Memory B cell (primary cell): Measurements from ENCODE around the gene C11orf68.
"Not testable (repeated sequence)": the region's sequence is repeated elsewhere in the genome, so short reads cannot be mapped to it uniquely, and the experiment has no call there.

Source experiments
- ATAC-seq: fragments of 150-1000 bp; cut with Tn5 transposase; 2 replicates; pipeline ENCODE4 v1.10.0; 2021; ENCODE audit warnings: low read depth, mild to moderate bottlenecking, moderate library complexity
- DNase-seq, 2 donors: peaks; one replicate each; pipeline ENCODE4 v3.0.0; 2022; ENCODE audit warnings: low spot score in 2 of 2
- H3K27ac Mint-ChIP-seq: one replicate; pipeline ENCODE4 v1.8.0; 2022; ENCODE audit warnings: mild to moderate bottlenecking, moderate library complexity, mixed read lengths
- H3K27me3 Mint-ChIP-seq: one replicate; pipeline ENCODE4 v1.8.0; 2022; ENCODE audit warnings: mixed read lengths
- H3K36me3 Mint-ChIP-seq: one replicate; pipeline ENCODE4 v1.8.0; 2022; ENCODE audit warnings: mild to moderate bottlenecking, mixed read lengths
- H3K4me1 Mint-ChIP-seq: one replicate; pipeline ENCODE4 v1.8.0; 2022; ENCODE audit warnings: mixed read lengths
- H3K4me3 Mint-ChIP-seq: one replicate; pipeline ENCODE4 v1.8.0; 2022; ENCODE audit warnings: mild to moderate bottlenecking, moderate library complexity, mixed read lengths
- H3K9me3 Mint-ChIP-seq: one replicate; pipeline ENCODE4 v1.8.0; 2022; ENCODE audit warnings: mixed read lengths

Gene C11orf68

DNA sequence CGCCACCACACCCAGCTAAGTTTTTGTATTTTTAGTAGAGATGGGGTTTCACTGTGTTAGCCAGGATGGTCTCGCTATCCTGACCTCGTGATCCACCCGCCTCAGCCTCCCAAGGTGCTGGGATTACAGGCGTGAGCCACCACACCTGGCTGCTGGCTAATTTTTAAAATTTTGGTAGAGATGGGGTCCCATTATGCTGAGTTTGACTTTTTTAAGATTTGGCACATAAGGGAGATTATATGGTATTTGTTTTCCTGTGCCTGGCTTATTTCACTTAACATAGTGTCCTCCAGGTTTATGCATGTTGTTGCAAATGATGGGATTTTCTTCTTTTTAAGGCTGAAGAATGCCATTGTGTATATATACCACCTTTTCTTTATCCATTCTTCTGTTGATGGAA, 31.8 kb upstream of the C11orf68 start:
- not testable (repeated sequence) for H3K4me3 Mint-ChIP-seq, H3K9me3 Mint-ChIP-seq, DNase-seq, ATAC-seq, H3K36me3 Mint-ChIP-seq, H3K27ac Mint-ChIP-seq, H3K27me3 Mint-ChIP-seq, H3K4me1 Mint-ChIP-seq

DNA sequence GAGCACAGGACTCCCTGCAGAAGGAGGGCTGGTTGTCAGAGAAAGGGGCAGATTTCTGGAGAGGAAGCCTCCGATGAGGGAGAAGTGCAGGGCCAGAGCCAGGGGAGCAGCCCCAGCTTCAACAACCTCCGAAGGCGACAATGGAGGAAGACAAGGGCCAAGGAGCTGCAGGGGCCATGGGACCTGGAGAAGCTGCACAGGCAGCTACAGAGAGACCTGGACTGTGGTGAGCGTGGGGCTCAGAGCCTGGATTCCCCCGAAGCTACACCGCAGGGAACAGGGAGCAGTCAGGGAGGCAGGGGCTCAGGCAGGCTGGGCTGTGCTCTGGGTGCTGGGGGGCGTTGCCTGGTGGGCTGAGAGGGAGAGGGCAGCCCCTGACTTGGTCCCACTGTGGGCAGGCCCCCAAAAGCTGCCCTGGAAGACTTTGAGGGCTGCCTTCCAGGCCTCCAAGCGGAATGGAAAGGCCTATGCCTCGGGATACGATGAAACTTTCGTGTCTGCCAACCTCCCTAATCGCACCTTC, 28.8 kb upstream of the C11orf68 start:
- ATAC-seq: no peak
- Mint-ChIP-seq H3K27ac (no peak overlapping the region), H3K27me3 (no peaks in the 10 kb centered on the region), H3K4me3 (no peak overlapping the region), H3K9me3 (no peaks in the 10 kb centered on the region), H3K36me3 (no peaks in the 10 kb centered on the region), H3K4me1 (no peaks in the 10 kb centered on the region)
- DNase-seq: no peak

DNA sequence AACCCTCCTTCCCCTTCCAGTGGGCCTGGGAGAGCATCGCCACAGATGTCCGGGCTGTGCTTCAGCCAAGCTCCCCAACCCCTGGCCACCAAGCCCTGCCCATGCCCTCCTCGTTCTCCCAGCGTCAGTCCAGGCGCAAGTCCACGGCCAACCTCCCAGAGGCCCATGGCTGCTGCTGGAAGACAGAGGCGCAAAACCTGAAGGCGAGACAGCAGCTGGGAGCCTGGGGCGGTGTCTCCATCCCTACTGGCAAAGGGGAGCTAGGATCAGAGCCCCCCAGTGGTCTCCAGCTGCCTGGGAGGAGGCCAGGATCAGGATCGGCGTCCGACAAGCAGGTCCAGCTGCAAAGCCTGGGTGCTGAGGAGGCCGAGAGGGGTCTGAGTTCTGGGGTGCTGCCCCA, 28.3 kb upstream of the C11orf68 start:
- no peaks in the 10 kb centered on the region for H3K4me1 Mint-ChIP-seq
- H3K27me3 Mint-ChIP-seq: no peaks in the 10 kb centered on the region
- no peak overlapping the region for H3K4me3 Mint-ChIP-seq
- H3K27ac Mint-ChIP-seq: no peak overlapping the region
- ATAC-seq (no peak), DNase-seq (no peak)
- H3K36me3 Mint-ChIP-seq: no peaks in the 10 kb centered on the region
- no peaks in the 10 kb centered on the region for H3K9me3 Mint-ChIP-seq

DNA sequence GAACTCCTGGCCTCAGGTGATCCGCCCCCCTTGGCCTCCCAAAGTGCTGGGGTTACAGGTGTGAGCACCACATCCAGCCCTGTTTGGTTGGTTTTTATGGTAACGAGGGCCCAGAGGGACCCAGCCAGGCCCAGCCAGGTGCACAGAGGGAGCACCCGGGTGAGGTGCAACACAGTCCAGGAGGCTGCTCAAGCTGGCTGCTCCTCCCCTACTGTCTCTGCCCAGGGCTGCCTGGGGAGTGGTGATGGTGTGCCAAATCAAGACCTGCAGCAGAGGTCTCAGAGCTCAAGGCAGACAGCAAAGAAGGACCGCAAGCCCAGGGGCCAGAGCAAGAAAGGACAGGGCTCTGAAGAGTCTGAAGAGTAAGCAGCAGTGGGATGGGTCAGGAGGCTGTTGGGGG, 27.8 kb upstream of the C11orf68 start:
- Mint-ChIP-seq H3K9me3 (no peaks in the 10 kb centered on the region), H3K4me1 (peaks cover under 1% of the 10 kb centered on the region), H3K27me3 (no peaks in the 10 kb centered on the region), H3K36me3 (no peaks in the 10 kb centered on the region), H3K27ac (no peak overlapping the region), H3K4me3 (no peak overlapping the region)
- ATAC-seq (no peak), DNase-seq (no peak)

DNA sequence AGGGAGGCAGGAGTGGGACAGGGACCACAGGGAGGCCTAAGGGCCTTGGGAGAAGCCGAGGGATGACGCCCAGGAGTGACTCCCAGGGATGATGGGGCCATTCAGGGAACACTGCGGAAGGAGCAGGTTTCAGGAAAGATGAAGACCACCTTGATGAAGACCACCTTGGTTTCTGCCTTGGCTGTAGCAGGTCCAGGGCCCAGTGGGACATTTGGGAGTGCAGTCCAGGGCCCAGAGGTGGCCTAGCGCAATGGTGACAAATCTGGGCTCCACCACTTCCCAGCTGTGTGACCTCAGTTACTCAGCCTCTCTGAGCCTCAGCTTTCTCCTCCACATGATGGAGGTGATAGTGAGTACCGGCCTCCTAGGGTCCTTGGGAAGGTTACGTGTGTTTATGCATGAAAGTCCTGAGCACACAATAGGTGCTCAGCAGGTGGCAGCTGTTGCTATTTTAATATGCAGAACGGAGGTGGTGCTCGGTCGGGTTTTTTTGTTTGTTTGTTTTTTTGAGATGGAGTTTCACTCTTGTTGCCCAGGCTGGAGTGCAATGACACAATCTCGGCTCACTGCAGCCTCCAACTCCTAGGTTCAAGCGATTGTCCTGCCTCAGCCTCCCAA, 27.2 kb upstream of the C11orf68 start:
- H3K27me3 Mint-ChIP-seq: no peaks in the 10 kb centered on the region
- peaks cover 7% of the 10 kb centered on the region for H3K4me1 Mint-ChIP-seq
- no peaks in the 10 kb centered on the region for H3K9me3 Mint-ChIP-seq
- no peak overlapping the region for H3K4me3 Mint-ChIP-seq
- no peaks in the 10 kb centered on the region for H3K36me3 Mint-ChIP-seq
- DNase-seq: no peak
- H3K27ac Mint-ChIP-seq: no peak overlapping the region
- no peak for ATAC-seq

DNA sequence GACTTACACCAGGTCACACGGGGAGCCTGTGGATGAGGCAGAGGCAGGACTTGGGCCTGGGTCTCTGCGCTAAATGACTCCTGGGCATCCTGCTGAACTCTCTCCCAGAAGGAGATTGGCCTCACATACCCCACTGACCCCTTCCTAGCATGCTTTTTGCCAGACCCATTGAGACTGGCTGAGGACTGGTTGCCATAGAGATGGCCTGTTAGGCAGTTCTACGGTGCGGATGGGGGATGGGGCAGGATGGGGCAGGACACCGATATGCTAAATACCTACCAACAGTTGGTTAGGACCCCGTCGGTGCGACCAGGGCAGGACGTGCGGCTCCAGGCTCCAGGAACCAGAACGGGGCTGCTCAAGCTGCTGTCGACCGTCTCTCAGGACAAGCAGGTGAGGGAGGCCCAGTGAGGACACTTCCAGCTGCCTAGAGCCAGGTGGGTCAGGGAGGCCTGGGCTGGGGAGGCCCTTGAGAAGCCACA, 26.6 kb upstream of the C11orf68 start, which contains the start of gene TSGA10IP:
TSGA10IP (plus strand) TSS at position 51 of the 482 bp plus-strand sequence; CDS start at position 247, 196 bp downstream.
- Mint-ChIP-seq H3K4me3 (no peak within 1 kb of the TSS), H3K9me3 (no peaks in the 10 kb centered on the region), H3K27ac (no peak within 1 kb of the TSS), H3K36me3 (no peaks in the 10 kb centered on the region), H3K27me3 (no peaks in the 10 kb centered on the region), H3K4me1 (peaks cover 8% of the 10 kb centered on the region)
- no peak for ATAC-seq
- no peak for DNase-seq

DNA sequence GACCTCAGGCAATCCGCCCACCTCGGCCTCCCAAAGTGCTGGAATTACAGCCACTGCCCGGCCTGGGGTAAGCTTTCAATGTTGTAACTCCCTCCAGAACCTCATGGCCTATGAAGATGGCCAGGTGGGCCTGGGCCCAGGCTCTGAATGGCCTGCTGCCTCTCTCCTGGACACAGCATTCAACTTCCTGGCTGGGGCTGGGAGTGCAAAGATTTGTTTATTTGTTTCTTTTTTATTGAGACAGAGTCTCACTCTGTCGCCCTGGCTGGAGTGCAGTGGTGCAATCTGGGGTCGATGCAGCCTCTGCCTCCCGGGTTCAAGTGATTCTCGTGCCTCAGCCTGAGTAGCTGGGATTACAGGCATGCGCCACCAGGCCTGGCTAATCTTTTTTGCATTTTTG, 25.9 kb upstream of the C11orf68 start:
- Mint-ChIP-seq H3K4me1 (peaks cover 8% of the 10 kb centered on the region), H3K4me3 (no peak overlapping the region), H3K9me3 (no peaks in the 10 kb centered on the region), H3K27ac (no peak overlapping the region), H3K27me3 (no peaks in the 10 kb centered on the region), H3K36me3 (no peaks in the 10 kb centered on the region)
- ATAC-seq (no peak), DNase-seq (no peak)

DNA sequence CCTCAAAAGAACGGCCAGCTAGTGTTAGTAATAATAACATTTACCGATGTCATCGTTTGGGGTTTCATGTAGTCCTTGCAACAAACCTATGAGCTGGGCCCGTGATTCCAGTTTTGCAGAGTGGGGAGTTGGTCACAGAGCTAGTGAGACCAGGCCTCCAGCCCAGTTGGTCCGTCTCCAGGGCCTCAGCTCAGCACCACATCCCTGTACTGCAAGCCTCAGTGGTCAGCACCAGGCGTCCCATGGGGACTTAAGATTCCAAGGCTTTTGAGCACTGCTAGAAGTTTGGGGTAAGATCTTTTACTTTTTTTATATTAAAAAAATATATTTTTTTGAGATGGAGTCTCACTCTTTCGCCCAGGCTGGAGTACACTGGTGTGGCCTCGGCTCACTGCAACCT, 25.3 kb upstream of the C11orf68 start:
- DNase-seq (no peak), ATAC-seq (no peak)
- Mint-ChIP-seq H3K4me1 (peaks cover 8% of the 10 kb centered on the region), H3K27me3 (no peaks in the 10 kb centered on the region), H3K27ac (no peak overlapping the region), H3K9me3 (no peaks in the 10 kb centered on the region), H3K36me3 (no peaks in the 10 kb centered on the region), H3K4me3 (no peak overlapping the region)

DNA sequence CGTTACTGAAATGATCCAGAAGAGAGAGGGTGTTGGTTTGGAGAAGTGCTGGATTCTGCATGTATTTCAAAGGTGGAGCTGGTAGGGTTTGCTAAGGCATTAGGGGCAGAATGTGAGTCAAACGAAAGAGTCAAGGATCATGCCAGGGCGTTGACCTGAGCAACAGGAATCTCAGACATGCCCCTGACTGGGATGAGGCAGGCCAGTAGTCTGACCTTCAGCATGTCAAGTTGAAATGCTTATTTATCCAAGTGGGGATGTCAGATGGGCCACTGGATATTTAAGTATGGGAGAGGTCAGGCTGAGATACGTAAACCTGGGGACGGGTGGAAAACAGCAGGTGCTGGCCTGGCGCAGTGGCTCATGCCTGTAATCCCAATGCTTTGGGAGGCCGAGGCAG, 23.7 kb upstream of the C11orf68 start:
- H3K36me3 Mint-ChIP-seq: no peaks in the 10 kb centered on the region
- H3K4me3 Mint-ChIP-seq: no peak overlapping the region
- no peak overlapping the region for H3K27ac Mint-ChIP-seq
- H3K9me3 Mint-ChIP-seq: no peaks in the 10 kb centered on the region
- H3K27me3 Mint-ChIP-seq: peaks cover 2% of the 10 kb centered on the region
- no peak for ATAC-seq
- DNase-seq: no peak
- peaks cover 8% of the 10 kb centered on the region for H3K4me1 Mint-ChIP-seq

DNA sequence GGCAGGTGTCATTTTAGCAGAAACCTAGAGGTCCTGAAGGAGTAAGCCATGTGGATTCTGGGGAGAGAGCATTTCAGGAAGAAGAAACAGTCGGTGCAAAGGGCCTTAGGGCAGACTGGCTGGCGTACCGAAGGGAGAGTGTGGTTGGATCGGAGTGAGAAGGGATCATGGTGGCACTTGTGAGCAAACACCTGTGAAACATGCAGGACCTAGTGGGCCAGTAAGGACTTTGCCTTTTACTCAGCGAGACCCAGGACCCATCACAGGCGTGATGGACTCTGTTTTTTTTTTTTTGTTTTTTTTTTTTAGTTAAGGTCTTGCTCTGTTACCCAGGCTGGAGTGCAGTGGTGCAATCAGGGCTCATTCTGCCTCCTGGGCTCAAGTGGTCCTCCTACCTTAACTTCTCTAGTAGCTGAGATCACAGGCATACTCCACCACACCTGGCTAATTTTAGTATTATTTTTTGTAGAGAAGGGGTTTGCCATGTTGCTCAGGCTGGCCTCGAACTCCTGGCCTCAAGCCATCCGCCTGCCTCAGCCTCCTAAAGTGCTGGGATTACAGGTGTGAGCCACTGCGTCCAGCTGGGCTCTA, 23.0 kb upstream of the C11orf68 start:
- Mint-ChIP-seq H3K4me1 (peaks cover 8% of the 10 kb centered on the region), H3K27ac (peak overlapping the region; percentile 0), H3K36me3 (no peaks in the 10 kb centered on the region), H3K4me3 (no peak overlapping the region), H3K9me3 (no peaks in the 10 kb centered on the region), H3K27me3 (peaks cover 2% of the 10 kb centered on the region)
- no peak for DNase-seq
- ATAC-seq: peak; percentile 4

DNA sequence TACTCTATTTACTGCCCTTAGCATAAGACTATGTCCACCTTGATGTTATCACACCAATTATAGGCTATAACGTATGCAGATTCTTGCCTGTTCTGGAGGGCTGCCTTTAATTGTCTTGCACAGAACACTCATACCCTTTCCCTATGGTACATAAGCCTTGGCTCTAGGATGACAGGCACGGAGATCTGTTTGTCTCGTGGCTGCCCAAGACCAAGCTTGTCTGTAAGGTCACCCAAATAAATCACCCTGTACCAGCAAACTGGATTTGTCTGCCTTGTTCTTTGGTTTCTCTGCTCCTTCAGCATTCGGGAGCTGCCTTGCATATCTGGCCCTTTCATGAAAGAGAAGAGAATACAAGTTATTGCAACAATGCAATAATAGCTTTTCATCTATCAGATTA, 18.9 kb upstream of the C11orf68 start:
- Mint-ChIP-seq H3K4me3 (no peak overlapping the region), H3K27ac (no peak overlapping the region), H3K27me3 (peaks cover 2% of the 10 kb centered on the region), H3K4me1 (peaks cover 8% of the 10 kb centered on the region), H3K9me3 (no peaks in the 10 kb centered on the region), H3K36me3 (no peaks in the 10 kb centered on the region)
- DNase-seq: no peak
- ATAC-seq: no peak

DNA sequence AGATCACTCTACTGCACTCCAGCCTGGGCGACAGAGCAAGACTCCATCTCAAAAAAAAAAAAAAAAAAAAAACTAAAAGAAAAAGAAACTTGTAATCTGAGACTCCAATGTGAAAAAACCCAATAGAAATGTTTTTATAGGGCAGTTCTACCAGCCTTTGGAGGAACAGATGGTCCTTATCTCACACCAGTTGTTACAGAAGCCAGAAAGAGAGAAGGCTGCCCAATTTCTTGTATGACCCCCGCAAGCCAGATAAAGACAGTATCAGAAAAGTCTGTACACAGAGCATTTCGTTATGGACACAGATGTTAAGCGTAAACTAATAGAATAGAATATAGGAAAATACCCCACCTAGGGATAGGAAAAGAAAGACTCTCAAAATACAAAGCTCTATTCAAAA, 15.2 kb upstream of the C11orf68 start:
- Mint-ChIP-seq H3K9me3 (no peaks in the 10 kb centered on the region), H3K4me3 (no peak overlapping the region), H3K27me3 (peaks cover 2% of the 10 kb centered on the region), H3K27ac (no peak overlapping the region), H3K36me3 (no peaks in the 10 kb centered on the region), H3K4me1 (no peaks in the 10 kb centered on the region)
- ATAC-seq: no peak
- no peak for DNase-seq

DNA sequence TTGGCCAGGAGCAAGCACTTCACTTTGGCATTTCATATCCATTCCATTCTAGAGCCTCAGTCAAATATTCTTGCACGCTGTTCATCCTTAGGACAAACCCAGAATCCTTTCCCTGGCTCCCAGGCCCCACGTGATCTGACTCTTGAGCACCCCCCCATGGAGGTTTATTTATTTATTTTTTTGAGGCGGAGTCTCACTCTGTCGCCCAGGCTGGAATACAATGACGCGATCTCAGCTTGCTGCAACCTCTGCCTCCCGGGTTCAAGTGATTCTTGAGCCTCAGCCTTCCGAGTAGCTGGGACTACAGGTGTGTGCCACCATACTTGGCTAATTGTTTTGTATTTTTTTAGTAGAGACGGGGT, 13.7 kb upstream of the C11orf68 start:
- no peaks in the 10 kb centered on the region for H3K9me3 Mint-ChIP-seq
- H3K36me3 Mint-ChIP-seq: no peaks in the 10 kb centered on the region
- no peak overlapping the region for H3K27ac Mint-ChIP-seq
- no peak overlapping the region for H3K4me3 Mint-ChIP-seq
- ATAC-seq: no peak
- no peaks in the 10 kb centered on the region for H3K27me3 Mint-ChIP-seq
- DNase-seq: no peak
- peaks cover 12% of the 10 kb centered on the region for H3K4me1 Mint-ChIP-seq

DNA sequence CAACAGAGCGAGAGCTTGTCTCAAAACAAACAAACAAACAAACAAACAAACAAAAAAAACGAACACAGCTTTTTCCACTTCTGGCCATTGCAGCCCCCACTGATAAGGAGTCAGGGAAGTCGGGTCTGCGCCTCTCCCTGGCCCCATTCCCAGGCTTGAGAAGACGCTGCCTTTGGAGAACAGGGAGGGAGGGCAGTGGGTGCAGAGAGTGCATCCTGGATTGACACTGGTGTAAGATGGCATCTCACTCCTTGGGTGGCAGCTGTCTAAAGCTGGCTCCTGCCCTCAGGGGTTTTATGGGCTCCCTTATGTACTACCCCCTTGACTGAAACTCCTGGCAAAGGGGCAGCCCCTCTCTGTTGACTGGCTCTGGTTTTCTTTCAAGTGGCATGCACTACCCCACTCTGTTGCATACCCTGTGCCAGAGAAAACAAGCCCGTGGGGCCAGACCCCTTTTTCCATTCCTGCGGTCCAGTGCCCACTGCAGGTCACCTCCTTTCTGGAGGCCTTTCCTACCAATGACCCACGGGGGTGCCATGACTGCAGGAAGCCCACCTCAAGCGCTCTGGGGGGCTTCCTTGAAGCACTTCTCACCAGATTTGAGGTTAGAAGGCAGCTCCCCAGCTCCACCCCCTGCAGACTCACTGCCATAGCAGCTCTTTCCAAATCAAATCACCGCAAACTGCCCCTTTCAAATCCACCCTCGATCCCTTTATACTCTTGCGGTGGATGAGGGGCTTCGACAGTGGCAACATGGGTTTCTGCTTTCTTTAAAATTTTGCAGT, 13.1 kb upstream of the C11orf68 start:
- Mint-ChIP-seq H3K9me3 (no peaks in the 10 kb centered on the region), H3K27ac (no peak overlapping the region), H3K36me3 (no peaks in the 10 kb centered on the region), H3K27me3 (no peaks in the 10 kb centered on the region), H3K4me1 (peaks cover 17% of the 10 kb centered on the region), H3K4me3 (no peak overlapping the region)
- ATAC-seq (no peak), DNase-seq (no peak)
